ENCODE results near the gene SF1. TPM values are rescaled to one million over a fixed set of nuclear protein-coding genes. Genes with fewer than 3 reads are reported as not detected.

SF1 gene
- polyA plus RNA-seq, 6 donors from 2014 or later: 68.6 to 242 (median 132) TPM

DNA sequence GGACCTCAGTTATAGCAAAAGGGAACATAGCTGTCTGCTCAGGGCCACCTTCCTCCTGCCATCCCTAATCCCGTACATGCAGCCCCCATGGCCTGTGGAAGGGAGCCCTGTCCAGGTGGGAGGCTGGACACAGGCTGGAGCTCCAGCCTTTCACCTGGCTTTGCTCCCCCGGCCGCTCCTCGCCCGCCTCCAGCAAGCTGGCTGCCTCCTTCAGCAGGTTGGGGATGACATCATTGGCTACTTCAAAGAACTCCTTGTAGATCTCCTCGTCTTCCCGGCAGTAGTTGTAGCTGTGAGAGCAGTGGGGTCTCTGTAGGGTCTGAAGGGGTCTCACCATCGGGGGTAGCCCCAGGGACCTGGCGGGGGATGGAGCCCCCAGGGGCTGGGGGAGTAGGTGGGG, 27.1 kb upstream of the SF1 start:
- Mint-ChIP-seq H3K27ac (peak overlapping the region in 1 of 6 donors; percentile 82), H3K4me1 (peaks cover 49 to 72% (median 56%) of the 10 kb centered on the region in 3 donors), H3K4me3 (peak overlapping the region in 2 of 8 donors; percentile 53 to 70), H3K36me3 (peaks cover 0 to 18% of the 10 kb centered on the region in 2 donors), H3K27me3 (no peaks in the 10 kb centered on the region), H3K9me3 (no peaks in the 10 kb centered on the region)
- no peak for DNase-seq
- no peak for ATAC-seq (ENCODE audit: low read depth in 2 of 2)

DNA sequence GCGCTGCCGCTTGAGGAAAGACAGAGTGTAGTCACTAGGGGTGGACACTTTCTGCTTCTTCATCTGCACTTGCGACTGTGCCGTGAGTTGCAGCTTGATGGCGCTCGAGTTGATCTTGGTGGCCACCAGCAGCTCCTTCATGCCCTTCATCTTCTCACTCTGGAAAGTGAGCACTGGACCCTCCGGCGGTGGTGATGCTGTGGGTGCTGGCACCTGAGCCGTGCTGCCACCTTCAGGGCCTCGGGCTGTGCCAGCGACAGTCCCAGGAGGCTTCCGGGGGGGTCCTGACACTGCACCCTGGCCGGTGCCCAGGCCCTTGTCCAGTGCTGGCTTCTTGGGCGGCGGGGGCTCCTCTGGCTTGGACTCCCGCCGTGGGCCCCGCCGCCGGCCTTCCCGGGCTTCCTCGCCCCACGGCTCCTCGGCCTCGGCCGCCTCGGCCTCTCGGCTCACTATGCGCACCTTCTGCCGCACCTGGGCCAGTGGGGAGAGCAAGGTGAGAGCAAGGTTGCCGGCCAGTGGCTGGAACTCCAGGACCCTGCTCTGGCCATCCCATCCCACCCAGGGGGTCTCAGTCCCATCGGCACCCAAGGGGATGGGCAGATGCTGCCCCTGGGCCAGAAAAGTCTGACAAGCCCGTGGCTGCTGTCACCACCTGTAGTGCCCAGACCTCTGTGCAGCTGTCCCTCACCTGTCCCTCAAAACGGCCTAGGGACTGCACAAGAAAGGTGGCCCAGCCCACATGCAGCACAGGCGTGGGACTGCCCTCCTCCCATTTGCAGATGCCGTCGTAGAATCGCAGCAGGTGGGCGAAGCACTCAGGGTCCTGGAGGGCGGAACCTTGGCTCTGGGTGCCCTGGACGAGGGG, 26.2 kb upstream of the SF1 start:
- DNase-seq: no peak
- peak overlapping the region; percentile 44 to 95 (median 92) for H3K4me3 Mint-ChIP-seq
- H3K4me1 Mint-ChIP-seq: peaks cover 51 to 72% (median 57%) of the 10 kb centered on the region in 3 donors
- ATAC-seq (ENCODE audit: low read depth in 2 of 2): no peak
- H3K36me3 Mint-ChIP-seq: peaks cover 0 to 18% of the 10 kb centered on the region in 2 donors
- H3K27ac Mint-ChIP-seq: peak overlapping the region in 3 of 6 donors; percentile 42 to 98 (median 93)
- no peaks in the 10 kb centered on the region for H3K9me3 Mint-ChIP-seq
- no peaks in the 10 kb centered on the region for H3K27me3 Mint-ChIP-seq

DNA sequence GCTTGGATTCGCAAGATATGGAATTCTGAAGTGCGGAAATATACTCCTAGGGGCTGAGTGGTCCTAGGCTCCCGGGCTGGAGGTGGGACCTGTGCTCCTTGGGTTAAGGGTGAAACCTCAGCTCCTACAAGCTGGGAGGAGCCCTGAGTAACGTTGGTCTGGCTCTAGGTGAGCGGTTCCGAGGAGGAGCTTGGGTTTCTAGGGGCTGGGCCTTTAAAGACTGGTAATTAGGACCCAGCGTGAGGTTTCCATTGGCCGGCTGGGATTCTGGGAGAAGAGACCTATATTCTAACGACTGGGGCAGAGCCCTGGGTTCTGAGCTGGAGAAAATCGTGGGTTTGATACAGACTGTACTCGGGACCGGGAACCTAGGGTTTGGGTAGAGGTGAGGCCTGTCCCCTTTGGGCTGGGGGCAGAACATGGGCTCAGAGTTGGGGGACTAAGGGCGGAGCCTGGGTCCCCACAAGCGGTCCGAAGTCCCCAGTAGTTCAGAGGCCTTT, 25.6 kb upstream of the SF1 start:
- Mint-ChIP-seq H3K27me3 (no peaks in the 10 kb centered on the region), H3K4me1 (peaks cover 52 to 73% (median 58%) of the 10 kb centered on the region in 3 donors), H3K9me3 (no peaks in the 10 kb centered on the region), H3K36me3 (peaks cover 1 to 21% of the 10 kb centered on the region in 2 donors), H3K27ac (peak overlapping the region; percentile 93 to 99 (median 96)), H3K4me3 (peak overlapping the region; percentile 88 to 97 (median 92))
- DNase-seq: no peak
- ATAC-seq (ENCODE audit: low read depth in 2 of 2): no peak

DNA sequence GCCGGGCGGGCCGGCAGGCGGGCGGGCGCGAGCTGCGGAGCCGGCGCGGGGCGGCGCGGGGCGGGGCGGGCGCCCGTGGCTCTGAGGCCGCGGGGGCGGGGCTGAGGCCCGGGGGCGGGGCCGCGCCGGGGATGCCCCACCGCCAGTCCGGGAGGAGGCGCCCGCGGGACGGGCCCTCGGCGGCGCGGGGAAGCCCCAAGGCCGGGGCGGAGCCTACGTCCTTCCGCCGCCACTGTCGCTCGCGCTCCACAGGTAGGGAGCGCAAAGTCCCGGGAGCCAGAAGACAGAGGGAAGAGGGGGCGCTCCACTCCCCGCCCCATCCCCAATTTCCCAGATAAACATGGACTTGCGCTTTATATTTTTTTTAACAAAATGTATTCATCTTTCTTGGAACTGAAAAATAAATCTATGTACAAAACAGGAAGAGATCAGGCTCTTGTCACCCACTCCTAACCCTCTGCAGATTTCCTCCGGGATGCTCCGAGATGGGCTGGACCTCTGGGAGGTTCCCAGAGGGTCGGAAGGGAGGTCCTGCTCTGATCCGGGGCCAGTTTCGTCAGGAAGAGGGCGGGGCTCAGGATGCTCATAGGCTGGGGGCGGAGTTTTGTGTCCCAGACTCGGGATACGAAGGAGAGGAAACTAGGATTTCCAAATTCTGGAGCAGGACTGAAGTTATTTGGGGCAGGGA, 25.0 kb upstream of the SF1 start, which contains the start of gene MAP4K2:
Gene MAP4K2 (minus strand): TSS at position 57 of the 688 bp plus-strand sequence. CDS start 65 bp downstream, outside the sequence.
- peak; percentile 88 for DNase-seq
- Mint-ChIP-seq H3K9me3 (no peaks in the 10 kb centered on the region), H3K36me3 (peaks cover 4 to 24% of the 10 kb centered on the region in 2 donors), H3K27ac (peak within 1 kb of the TSS; percentile 95 to 99 (median 97)), H3K4me1 (peaks cover 54 to 77% (median 61%) of the 10 kb centered on the region in 3 donors), H3K4me3 (peak within 1 kb of the TSS; percentile 88 to 97 (median 92)), H3K27me3 (no peaks in the 10 kb centered on the region)
- peak; percentile 73 to 78 for ATAC-seq (ENCODE audit: low read depth in 2 of 2)

DNA sequence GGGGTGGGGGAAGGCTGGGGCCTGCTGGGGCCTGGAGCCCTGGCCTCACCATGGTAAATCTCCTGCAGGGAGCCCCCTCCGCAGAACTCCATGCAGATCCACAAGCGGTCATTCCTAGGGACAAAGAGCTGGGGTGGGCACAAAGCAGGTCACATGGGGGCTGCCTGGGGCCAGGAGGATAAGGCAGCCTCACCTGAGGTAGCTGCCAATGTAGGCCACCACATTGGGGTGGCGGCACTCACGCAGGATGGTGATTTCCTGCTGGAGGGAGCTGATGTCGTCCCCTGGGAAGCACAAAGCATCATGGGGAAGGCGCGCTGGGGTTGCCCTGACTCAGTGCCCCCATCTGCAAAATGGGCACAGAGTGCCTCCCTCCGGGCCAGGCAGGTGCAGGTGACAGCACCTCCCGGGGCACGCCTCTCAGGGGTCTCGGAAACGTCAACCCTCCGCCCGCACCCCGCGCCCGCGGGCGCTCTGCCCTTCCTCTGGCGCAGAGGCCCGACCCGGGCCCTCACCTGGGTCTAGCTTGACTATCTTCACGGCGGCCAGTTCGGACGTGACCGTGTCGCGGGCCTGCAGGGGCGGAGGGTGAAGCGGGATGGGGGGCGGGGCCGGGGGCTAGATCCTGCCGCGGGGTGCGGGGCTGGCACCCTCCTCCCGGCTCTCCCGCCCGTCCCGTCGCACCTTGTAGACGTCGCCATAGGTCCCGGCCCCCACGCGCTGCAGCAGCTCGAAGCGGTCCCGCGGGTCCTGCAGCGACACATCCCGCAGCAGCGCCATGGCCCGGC, 24.2 kb upstream of the SF1 start:
- Mint-ChIP-seq H3K4me1 (peaks cover 51 to 71% (median 58%) of the 10 kb centered on the region in 3 donors), H3K27ac (peak overlapping the region; percentile 30 to 97 (median 82))

DNA sequence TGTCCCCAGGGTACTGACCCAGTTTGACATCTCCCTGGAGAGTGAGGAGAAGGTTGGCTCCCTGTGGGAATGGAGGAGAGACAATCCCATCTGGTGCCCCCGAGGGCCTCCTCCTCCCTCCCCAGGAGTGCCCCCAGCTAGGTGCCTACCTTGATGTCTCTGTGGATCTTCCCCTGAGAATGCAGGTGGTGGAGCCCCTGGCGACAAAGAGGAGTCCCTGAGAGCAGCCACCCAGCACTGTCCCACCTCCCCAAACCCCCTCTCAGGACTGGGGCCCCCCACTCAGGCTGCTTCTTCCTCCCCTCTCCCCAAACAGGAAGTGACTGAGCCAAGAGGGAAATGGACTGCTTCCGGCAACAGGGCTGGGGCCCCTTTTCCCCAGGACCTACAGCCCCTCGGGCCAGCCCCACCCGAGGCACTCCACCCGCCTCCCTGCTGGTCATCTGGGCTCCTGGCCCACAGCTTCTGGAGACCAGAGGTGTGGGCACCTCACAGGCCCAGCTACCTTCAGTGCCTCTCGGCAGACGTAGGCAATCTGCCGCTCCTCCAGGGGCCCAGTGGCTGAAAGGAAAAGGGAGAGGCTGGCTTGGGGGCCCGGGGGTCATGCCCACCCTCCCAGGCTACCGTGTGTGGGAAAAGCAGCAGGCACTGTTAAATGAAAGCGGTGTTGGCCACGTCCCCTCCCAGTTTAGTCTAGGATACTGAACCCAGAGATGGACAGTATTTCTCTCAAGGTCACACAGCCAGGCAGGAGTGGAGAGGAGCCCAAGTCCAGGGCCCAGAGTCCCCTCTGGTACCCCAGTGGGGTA, 23.4 kb upstream of the SF1 start:
- Mint-ChIP-seq H3K4me3 (peak overlapping the region; percentile 78 to 90 (median 88)), H3K4me1 (peaks cover 46 to 66% (median 52%) of the 10 kb centered on the region in 3 donors), H3K27me3 (no peaks in the 10 kb centered on the region), H3K27ac (peak overlapping the region; percentile 63 to 97 (median 91)), H3K9me3 (no peaks in the 10 kb centered on the region), H3K36me3 (peaks cover 4 to 15% of the 10 kb centered on the region in 2 donors)
- ATAC-seq (ENCODE audit: low read depth in 2 of 2) (no peak), DNase-seq (no peak)

More for the DNA sequence above, 24.2 kb upstream of the SF1 start:
- Mint-ChIP-seq H3K4me3 (peak overlapping the region; percentile 78 to 90 (median 88)), H3K9me3 (no peaks in the 10 kb centered on the region), H3K36me3 (peaks cover 4 to 19% of the 10 kb centered on the region in 2 donors), H3K27me3 (no peaks in the 10 kb centered on the region)
- ATAC-seq (ENCODE audit: low read depth in 2 of 2) (peak; percentile 29 to 32), DNase-seq (peak; percentile 48)

DNA sequence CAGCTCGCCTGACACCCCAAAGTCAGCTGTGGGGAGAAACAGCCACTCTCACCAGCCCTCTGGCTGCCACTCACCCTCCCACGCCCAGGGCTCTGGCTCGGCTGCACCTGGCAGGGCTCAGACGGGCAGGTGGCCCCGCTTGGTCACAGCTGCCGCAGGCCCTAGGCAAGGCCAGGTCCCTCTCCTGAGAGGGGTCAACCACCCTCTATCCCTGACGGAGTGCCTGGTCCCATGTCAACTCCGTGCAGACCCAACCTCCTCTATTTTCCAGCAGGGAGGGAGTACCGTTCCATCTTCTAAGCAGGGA, 22.8 kb upstream of the SF1 start:
- H3K27ac Mint-ChIP-seq: peak overlapping the region in 5 of 6 donors; percentile 63 to 97 (median 95)
- peaks cover 42 to 66% (median 51%) of the 10 kb centered on the region in 3 donors for H3K4me1 Mint-ChIP-seq
- H3K9me3 Mint-ChIP-seq: no peaks in the 10 kb centered on the region
- H3K4me3 Mint-ChIP-seq: peak overlapping the region; percentile 78 to 90 (median 88)
- H3K36me3 Mint-ChIP-seq: peaks cover 4 to 8% of the 10 kb centered on the region in 2 donors
- peak; percentile 42 for DNase-seq
- H3K27me3 Mint-ChIP-seq: no peaks in the 10 kb centered on the region
- ATAC-seq (ENCODE audit: low read depth in 2 of 2): peak in 1 of 2 donors; percentile 15

DNA sequence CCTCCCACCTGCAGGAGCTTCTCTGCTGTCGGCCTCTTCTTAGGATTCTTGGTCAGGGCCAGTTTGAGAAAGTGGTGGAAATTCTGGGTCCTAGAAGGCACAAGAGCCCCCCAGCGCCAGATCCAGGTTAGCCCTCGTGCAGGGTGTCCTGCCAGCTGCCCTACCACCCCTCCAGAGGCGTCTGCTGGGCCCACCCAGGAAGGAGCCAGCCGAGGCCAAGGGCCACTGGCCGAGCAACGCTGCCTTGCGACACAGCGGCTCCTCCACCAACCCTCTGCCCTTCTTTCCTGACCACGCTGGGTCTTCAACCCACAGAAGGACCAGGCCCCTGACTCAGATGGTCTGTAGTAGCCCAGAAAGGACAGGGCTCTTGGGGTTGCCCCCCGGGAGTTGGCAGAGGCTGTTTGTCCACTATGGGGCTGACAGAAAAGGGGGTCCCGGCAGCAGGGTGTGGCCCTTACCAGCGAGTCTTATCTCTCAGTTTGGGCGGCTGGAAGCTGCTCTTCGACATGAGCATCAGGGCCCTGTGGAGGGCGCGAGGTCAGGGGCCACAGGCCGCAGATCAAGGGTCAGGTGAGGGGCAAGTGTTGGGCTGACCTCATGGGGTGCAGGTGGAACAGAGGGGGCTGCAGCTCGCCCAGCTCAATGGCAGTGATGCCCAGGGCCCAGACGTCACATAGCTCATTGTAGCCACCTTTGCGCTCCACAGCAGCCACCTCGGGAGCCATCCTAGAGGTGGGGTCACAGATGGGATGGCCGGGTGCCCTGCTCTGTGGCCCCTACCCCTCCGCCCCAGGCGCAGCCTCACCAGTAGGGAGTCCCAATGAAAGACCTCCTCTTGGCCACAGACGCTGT, 22.2 kb upstream of the SF1 start:
- Mint-ChIP-seq H3K4me1 (peaks cover 37 to 67% (median 56%) of the 10 kb centered on the region in 3 donors), H3K27ac (peak overlapping the region; percentile 63 to 97 (median 92)), H3K4me3 (peak overlapping the region; percentile 78 to 90 (median 88)), H3K36me3 (peaks cover 4 to 8% of the 10 kb centered on the region in 2 donors), H3K9me3 (no peaks in the 10 kb centered on the region), H3K27me3 (no peaks in the 10 kb centered on the region)
- DNase-seq (no peak), ATAC-seq (ENCODE audit: low read depth in 2 of 2) (no peak)

DNA sequence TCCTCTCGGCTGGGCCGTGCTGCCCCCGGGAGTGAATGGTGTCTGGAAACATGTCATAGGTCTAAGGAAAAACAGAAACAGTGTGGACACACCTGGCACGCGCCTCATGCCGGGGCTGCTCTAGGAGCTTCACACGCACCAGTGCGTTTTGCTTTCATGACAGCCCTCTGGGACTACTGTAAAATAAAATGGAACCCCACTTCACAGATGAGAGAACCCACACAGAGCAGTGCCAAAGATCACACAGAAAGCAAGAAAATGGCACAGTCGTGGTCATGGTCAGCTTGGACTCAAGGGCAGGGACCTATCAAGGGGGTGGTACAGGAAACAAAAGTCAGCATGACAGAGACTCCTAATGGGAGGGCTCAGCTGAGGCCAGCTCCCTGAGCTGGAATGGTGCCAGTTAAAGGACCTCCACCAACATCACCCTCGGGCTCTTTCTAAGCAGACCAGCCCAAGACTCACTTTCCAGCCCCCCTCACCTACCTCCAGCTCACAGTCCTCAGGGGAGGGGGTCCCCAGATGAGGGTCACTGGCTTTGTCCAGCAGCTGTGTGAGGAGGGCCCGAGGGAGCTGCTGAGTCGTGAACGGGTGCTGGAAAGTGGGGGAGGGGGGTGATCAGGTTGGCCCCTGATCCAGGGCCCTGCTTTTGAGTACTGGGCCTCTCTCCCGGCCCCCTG, 21.4 kb upstream of the SF1 start:
- no peaks in the 10 kb centered on the region for H3K27me3 Mint-ChIP-seq
- peak overlapping the region; percentile 63 to 90 (median 87) for H3K4me3 Mint-ChIP-seq
- peak; percentile 56 for DNase-seq
- no peaks in the 10 kb centered on the region for H3K9me3 Mint-ChIP-seq
- H3K27ac Mint-ChIP-seq: peak overlapping the region; percentile 92 to 97 (median 95)
- peaks cover 4 to 11% of the 10 kb centered on the region in 2 donors for H3K36me3 Mint-ChIP-seq
- ATAC-seq (ENCODE audit: low read depth in 2 of 2): peak; percentile 59 to 64
- H3K4me1 Mint-ChIP-seq: peaks cover 39 to 67% (median 59%) of the 10 kb centered on the region in 3 donors

DNA sequence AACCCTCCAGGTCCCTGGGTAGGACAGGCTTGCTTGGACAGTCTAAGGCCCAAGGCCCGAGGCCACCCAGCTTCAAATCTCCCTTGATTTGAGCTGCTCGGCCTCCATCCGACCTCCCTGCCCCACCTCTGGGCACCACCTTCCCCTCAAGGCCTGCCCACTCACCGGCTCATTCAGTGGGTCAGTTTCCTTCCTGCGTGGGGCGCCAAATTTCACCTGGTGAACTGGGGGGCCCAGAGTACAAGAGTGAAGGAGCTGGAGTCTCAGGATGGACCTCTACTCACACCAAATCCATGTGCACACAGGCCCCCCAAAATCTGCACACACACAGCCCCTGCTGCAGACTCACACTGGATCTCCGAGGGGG, 20.9 kb upstream of the SF1 start:
- no peak for ATAC-seq (ENCODE audit: low read depth in 2 of 2)
- Mint-ChIP-seq H3K4me1 (peaks cover 43 to 73% (median 62%) of the 10 kb centered on the region in 3 donors), H3K27me3 (no peaks in the 10 kb centered on the region), H3K27ac (peak overlapping the region; percentile 92 to 97 (median 95)), H3K9me3 (no peaks in the 10 kb centered on the region), H3K36me3 (peaks cover 4 to 15% of the 10 kb centered on the region in 2 donors), H3K4me3 (peak overlapping the region; percentile 63 to 90 (median 87))
- DNase-seq: no peak
